ENCODE results near the gene TP63. TPM values are rescaled to one million over a fixed set of nuclear protein-coding genes. Genes with fewer than 3 reads are reported as not detected.

Gene TP63
- total and polyA plus RNA-seq, 2 experiments from 2014 or later: not detected

DNA sequence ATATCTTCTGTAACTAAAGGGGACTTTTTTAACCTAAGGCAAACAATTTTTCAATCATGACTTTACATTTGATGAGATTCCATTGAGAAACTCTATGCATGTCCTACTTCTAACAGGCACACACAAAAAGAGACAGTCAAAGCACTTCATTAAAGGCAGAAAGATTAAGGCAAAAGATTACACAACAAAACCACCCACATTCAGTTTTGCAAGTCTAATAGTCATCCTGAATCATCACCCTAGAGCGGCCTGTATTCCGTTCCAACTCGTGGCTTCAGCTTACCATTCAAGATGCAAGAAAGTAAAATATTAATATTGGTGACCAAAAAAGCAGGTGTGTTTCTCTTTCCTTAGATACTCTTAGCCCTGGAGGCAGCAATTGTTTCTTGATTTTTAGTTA lies 283.6 kb downstream of the TP63 start (continued):
- TF ChIP-seq, protein P1, sequence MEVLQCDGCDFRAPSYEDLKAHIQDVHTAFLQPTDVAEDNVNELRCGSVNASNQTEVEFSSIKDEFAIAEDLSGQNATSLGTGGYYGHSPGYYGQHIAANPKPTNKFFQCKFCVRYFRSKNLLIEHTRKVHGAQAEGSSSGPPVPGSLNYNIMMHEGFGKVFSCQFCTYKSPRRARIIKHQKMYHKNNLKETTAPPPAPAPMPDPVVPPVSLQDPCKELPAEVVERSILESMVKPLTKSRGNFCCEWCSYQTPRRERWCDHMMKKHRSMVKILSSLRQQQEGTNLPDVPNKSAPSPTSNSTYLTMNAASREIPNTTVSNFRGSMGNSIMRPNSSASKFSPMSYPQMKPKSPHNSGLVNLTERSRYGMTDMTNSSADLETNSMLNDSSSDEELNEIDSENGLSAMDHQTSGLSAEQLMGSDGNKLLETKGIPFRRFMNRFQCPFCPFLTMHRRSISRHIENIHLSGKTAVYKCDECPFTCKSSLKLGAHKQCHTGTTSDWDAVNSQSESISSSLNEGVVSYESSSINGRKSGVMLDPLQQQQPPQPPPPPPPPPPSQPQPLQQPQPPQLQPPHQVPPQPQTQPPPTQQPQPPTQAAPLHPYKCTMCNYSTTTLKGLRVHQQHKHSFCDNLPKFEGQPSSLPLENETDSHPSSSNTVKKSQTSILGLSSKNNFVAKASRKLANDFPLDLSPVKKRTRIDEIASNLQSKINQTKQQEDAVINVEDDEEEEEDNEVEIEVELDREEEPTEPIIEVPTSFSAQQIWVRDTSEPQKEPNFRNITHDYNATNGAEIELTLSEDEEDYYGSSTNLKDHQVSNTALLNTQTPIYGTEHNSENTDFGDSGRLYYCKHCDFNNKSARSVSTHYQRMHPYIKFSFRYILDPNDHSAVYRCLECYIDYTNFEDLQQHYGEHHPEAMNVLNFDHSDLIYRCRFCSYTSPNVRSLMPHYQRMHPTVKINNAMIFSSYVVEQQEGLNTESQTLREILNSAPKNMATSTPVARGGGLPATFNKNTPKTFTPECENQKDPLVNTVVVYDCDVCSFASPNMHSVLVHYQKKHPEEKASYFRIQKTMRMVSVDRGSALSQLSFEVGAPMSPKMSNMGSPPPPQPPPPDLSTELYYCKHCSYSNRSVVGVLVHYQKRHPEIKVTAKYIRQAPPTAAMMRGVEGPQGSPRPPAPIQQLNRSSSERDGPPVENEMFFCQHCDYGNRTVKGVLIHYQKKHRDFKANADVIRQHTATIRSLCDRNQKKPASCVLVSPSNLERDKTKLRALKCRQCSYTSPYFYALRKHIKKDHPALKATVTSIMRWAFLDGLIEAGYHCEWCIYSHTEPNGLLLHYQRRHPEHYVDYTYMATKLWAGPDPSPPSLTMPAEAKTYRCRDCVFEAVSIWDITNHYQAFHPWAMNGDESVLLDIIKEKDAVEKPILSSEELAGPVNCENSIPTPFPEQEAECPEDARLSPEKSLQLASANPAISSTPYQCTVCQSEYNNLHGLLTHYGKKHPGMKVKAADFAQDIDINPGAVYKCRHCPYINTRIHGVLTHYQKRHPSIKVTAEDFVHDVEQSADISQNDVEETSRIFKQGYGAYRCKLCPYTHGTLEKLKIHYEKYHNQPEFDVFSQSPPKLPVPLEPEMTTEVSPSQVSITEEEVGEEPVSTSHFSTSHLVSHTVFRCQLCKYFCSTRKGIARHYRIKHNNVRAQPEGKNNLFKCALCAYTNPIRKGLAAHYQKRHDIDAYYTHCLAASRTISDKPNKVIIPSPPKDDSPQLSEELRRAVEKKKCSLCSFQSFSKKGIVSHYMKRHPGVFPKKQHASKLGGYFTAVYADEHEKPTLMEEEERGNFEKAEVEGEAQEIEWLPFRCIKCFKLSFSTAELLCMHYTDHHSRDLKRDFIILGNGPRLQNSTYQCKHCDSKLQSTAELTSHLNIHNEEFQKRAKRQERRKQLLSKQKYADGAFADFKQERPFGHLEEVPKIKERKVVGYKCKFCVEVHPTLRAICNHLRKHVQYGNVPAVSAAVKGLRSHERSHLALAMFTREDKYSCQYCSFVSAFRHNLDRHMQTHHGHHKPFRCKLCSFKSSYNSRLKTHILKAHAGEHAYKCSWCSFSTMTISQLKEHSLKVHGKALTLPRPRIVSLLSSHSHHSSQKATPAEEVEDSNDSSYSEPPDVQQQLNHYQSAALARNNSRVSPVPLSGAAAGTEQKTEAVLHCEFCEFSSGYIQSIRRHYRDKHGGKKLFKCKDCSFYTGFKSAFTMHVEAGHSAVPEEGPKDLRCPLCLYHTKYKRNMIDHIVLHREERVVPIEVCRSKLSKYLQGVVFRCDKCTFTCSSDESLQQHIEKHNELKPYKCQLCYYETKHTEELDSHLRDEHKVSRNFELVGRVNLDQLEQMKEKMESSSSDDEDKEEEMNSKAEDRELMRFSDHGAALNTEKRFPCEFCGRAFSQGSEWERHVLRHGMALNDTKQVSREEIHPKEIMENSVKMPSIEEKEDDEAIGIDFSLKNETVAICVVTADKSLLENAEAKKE (CRISPR knock-in tag; IDR thresholded peaks at IDR 0.05): no peak
- TF ChIP-seq POLR2AphosphoS5 (IDR thresholded peaks at IDR 0.05; ENCODE audit: low read depth): no peak
- TF ChIP-seq STAT1 (IDR thresholded peaks at IDR 0.05; ENCODE audit: unreplicated experiment): no peak
- no peak for TF ChIP-seq NANOG (IDR thresholded peaks at IDR 0.05; ENCODE audit: borderline replicate concordance)
- TF ChIP-seq, protein P2, sequence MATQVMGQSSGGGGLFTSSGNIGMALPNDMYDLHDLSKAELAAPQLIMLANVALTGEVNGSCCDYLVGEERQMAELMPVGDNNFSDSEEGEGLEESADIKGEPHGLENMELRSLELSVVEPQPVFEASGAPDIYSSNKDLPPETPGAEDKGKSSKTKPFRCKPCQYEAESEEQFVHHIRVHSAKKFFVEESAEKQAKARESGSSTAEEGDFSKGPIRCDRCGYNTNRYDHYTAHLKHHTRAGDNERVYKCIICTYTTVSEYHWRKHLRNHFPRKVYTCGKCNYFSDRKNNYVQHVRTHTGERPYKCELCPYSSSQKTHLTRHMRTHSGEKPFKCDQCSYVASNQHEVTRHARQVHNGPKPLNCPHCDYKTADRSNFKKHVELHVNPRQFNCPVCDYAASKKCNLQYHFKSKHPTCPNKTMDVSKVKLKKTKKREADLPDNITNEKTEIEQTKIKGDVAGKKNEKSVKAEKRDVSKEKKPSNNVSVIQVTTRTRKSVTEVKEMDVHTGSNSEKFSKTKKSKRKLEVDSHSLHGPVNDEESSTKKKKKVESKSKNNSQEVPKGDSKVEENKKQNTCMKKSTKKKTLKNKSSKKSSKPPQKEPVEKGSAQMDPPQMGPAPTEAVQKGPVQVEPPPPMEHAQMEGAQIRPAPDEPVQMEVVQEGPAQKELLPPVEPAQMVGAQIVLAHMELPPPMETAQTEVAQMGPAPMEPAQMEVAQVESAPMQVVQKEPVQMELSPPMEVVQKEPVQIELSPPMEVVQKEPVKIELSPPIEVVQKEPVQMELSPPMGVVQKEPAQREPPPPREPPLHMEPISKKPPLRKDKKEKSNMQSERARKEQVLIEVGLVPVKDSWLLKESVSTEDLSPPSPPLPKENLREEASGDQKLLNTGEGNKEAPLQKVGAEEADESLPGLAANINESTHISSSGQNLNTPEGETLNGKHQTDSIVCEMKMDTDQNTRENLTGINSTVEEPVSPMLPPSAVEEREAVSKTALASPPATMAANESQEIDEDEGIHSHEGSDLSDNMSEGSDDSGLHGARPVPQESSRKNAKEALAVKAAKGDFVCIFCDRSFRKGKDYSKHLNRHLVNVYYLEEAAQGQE (IDR thresholded peaks at IDR 0.05; ENCODE audit: unreplicated experiment): no peak
- TF ChIP-seq, protein P3, sequence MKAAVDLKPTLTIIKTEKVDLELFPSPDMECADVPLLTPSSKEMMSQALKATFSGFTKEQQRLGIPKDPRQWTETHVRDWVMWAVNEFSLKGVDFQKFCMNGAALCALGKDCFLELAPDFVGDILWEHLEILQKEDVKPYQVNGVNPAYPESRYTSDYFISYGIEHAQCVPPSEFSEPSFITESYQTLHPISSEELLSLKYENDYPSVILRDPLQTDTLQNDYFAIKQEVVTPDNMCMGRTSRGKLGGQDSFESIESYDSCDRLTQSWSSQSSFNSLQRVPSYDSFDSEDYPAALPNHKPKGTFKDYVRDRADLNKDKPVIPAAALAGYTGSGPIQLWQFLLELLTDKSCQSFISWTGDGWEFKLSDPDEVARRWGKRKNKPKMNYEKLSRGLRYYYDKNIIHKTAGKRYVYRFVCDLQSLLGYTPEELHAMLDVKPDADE (IDR thresholded peaks at IDR 0.05): no peak
- TF ChIP-seq CREB1 (CRISPR knock-in tag; IDR thresholded peaks at IDR 0.05; ENCODE audit: low read depth): no peak

Measured in GM23338 (cell line).